HepG2 (cell line): Measurements from ENCODE around the gene TRDMT1. TPM values are rescaled to one million over a fixed set of nuclear protein-coding genes. Genes with fewer than 3 reads are reported as not detected.

ENCODE experiments used
- ATAC-seq: fragments of 200-7000 bp; cut with Tn5 transposase; 3 replicates; pipeline ENCODE4 v1.9.1; 2020; ENCODE audit warnings: mild to moderate bottlenecking, moderate library complexity
- BruUV-seq: library from RNA; stranded (reverse); fragments of 400-500 nt; replicated peaks from 2 replicates; lab custom pipeline; 2021; lab: Mats Ljungman, UMichigan
- CTCF ChIA-PET: fragments of 300-600 bp; formaldehyde crosslinking; extraction: SDS; loops from one replicate; lab custom pipeline; 2021; ENCODE audit warnings: low total read pairs, inconsistent platforms, low intra/inter-chr PET ratio; lab: Yijun Ruan, JAX
- POLR2A ChIA-PET: fragments of 350-600 bp; sonication (Branson Sonifier 250); formaldehyde crosslinking; loops from one replicate; lab custom pipeline; 2020; ENCODE audit warnings: antibody characterized with exemption, inconsistent platforms; lab: Yijun Ruan, JAX
- DNase-seq: peaks from one replicate; pipeline ENCODE4 v3.0.0-alpha.2; 2015; ENCODE audit warnings: low spot score
- FAIRE-seq: peaks from 3 replicates; lab custom pipeline; 2011; peaks lifted over from hg19 to GRCh38; lab: Jason Lieb, UNC
- H2AFZ ChIP-seq: one replicate; pipeline ENCODE4 v1.6.1; 2011; ENCODE audit warnings: low read length, inconsistent platforms
- H3K27ac ChIP-seq: fragments of 300-600 bp; 3 replicates; pipeline ENCODE4 v1.8.0; 2011; ENCODE audit warnings: mixed run types, mild to moderate bottlenecking, mixed read lengths, low read length, inconsistent platforms; ENCODE audit not compliant: insufficient read depth; ENCODE audit errors: extremely low read length
- H3K27me3 ChIP-seq, 2 experiments: fragments of 200-600 bp in 1 of 2; 2 replicates in 1 of 2; 3 replicates in 1 of 2; pipeline versions ENCODE4 v1.6.0 to v1.8.0; 2011; ENCODE audit warnings: low read length in 2 of 2, mild to moderate bottlenecking in 2 of 2, moderate library complexity in 2 of 2, inconsistent platforms in 1 of 2; ENCODE audit not compliant: insufficient read depth in 2 of 2, control insufficient read depth in 1 of 2
- H3K36me3 ChIP-seq, 2 experiments: fragments of 200-600 bp in 1 of 2; replicated peaks in 1 of 2; 2 replicates in 1 of 2; 3 replicates in 1 of 2; pipeline versions ENCODE4 v1.5.1 to v1.8.0; 2011; ENCODE audit warnings: low read length in 2 of 2, inconsistent platforms in 1 of 2; ENCODE audit not compliant: insufficient read depth in 2 of 2, control insufficient read depth in 1 of 2
- H3K4me1 ChIP-seq: 2 replicates; pipeline ENCODE4 v1.5.1; 2012; ENCODE audit warnings: low read length, inconsistent platforms; ENCODE audit not compliant: insufficient read depth
- H3K4me2 ChIP-seq: 2 replicates; pipeline ENCODE4 v1.6.0; 2011; ENCODE audit warnings: low read depth, low read length, inconsistent platforms
- H3K4me3 ChIP-seq, 3 experiments: fragments of 200-600 bp in 1 of 3; sonication (generic), shearing (Covaris generic) in 1 of 3; replicated peaks in 1 of 3; 2 replicates each; pipeline ENCODE4 v1.5.1; 2011 to 2016; ENCODE audit warnings: low read length in 3 of 3, inconsistent platforms in 2 of 3, low read depth in 2 of 3, mild to moderate bottlenecking in 2 of 3, control low read depth in 1 of 3, mixed read lengths in 1 of 3; ENCODE audit not compliant: insufficient read depth in 1 of 3
- H3K79me2 ChIP-seq: one replicate; pipeline ENCODE4 v1.6.1; 2011; ENCODE audit warnings: low read length, inconsistent platforms; ENCODE audit not compliant: insufficient read depth
- H3K9ac ChIP-seq: 2 replicates; pipeline ENCODE4 v1.6.0; 2011; ENCODE audit warnings: mild to moderate bottlenecking, low read depth, low read length, inconsistent platforms; ENCODE audit not compliant: insufficient read depth
- H3K9me3 ChIP-seq: 2 replicates; pipeline ENCODE4 v1.5.1; 2012; ENCODE audit warnings: mild to moderate bottlenecking, low read length
- H4K20me1 ChIP-seq: 2 replicates; pipeline ENCODE4 v1.6.0; 2011; ENCODE audit warnings: inconsistent platforms, mild to moderate bottlenecking, low read length, moderate library complexity; ENCODE audit not compliant: insufficient read depth
- FOSL2 ChIP-seq: sonication (generic); formaldehyde crosslinking; IDR thresholded peaks from 2 replicates; pipeline ENCODE4 v1.4.0; 2020; ENCODE audit warnings: missing genetic modification reagents
- NFE2L2 ChIP-seq: fragments of 150-350 bp; IDR thresholded peaks from 2 replicates; pipeline ENCODE4 v1.6.1; 2014; ENCODE audit warnings: low read length
- REXO4 ChIP-seq: sonication (generic); formaldehyde crosslinking; IDR thresholded peaks from 2 replicates; pipeline ENCODE4 v1.8.0; 2022; ENCODE audit warnings: missing genetic modification reagents, mild to moderate bottlenecking, borderline replicate concordance
- ZBTB33 ChIP-seq: sonication (generic); formaldehyde crosslinking; IDR thresholded peaks from 2 replicates; pipeline ENCODE4 v1.4.0; 2020; ENCODE audit warnings: missing genetic modification reagents
- WGBS: methylation state at CpG from one replicate; pipeline ENCODE4 v1.1.6; 2017; ENCODE audit warnings: low lambda C conversion rate; 5-methylcytosine and 5-hydroxymethylcytosine counted together
- in situ Hi-C: cut with HindIII; loops from 2 replicates; pipeline ENCODE4 v1.10.0; 2017; ENCODE audit warnings: low pct_unique_long_range_greater_than_20kb; ENCODE audit not compliant: extremely low pct_ligation_motif_present
- intact Hi-C: fragments of 100-400 bp; cut with micrococcal nuclease; formaldehyde crosslinking; loops from one replicate; pipeline ENCODE4 v1.10.0; 2022; ENCODE audit not compliant: unreplicated experiment
- polyA plus RNA-seq, 8 experiments: library from polyadenylated mRNA; depleted of rRNA in 3 of 8; stranded (reverse) in 7 of 8; unstranded in 1 of 8; fragments of >200 nt; fragmentation: Illumina TruSeq in 4 of 8; extraction: Trizol in 4 of 8; gene quantifications; 2 replicates each; pipeline versions ENCODE4 v1.2.1 to v1.2.3, GENCODE V29; 2011 to 2016; ENCODE audit warnings: low read depth in 4 of 8, missing spikeins in 1 of 8, mixed read lengths in 1 of 8; ENCODE audit not compliant: insufficient read depth in 1 of 8
- total RNA-seq, 5 experiments: library from RNA; depleted of rRNA; stranded (reverse); fragments of >200 nt; fragmentation: Illumina TruSeq; extraction: Trizol; gene quantifications; 2 replicates each; pipeline ENCODE4 v1.2.3, GENCODE V29; 2016; ENCODE audit warnings: low read depth in 1 of 5

TRDMT1 gene
- total and polyA plus RNA-seq, 2 of the 13 experiments (the other 11 are each of a cell fraction or from before 2014, with no cell fraction given): 2.0 to 3.0 TPM

GRCh38 chr10:17228091-17229015, 26.9 kb upstream of the TRDMT1 start, which contains the start of gene VIM:
VIM (plus strand) TSS chr10:17228241; CDS start chr10:17229423, 1,182 bp downstream.
- H4K20me1 ChIP-seq: no peaks in the 10 kb centered on the region
- H3K4me1 ChIP-seq: peaks cover 17% of the 10 kb centered on the region; the same call in 1 of the 2 replicates
- no peak within 1 kb of the TSS for H2AFZ ChIP-seq
- DNase-seq (no peak), ATAC-seq (no peak), FAIRE-seq (no peak)
- intact Hi-C loops: no loop called here
- ChIA-PET CTCF (no interaction called here), POLR2A (no interaction called here)
- H3K9ac ChIP-seq: no peak within 1 kb of the TSS
- H3K36me3 ChIP-seq: no peaks in the 10 kb centered on the region
- H3K27ac ChIP-seq: no peak within 1 kb of the TSS
- H3K9me3 ChIP-seq: no peaks in the 10 kb centered on the region
- in situ Hi-C loops: loop anchor here (25.0 kb wide), 1 partner anchor 1366 kb away; the partner anchor contains the start of gene MINDY3
- BruUV-seq: no TSS peak
- TF ChIP-seq NFE2L2 (no peak), FOSL2 (CRISPR knock-in tag) (peak; percentile 75), ZBTB33 (peak; percentile 46; the same call in 1 of the 2 replicates), REXO4 (CRISPR knock-in tag) (no peak)
- 70% methylated on average over 68 of the region's 77 CpGs for WGBS
- no peak within 1 kb of the TSS for H3K4me3 ChIP-seq
- no peaks in the 10 kb centered on the region for H3K27me3 ChIP-seq
- peak within 1 kb of the TSS; percentile 22; the same call in 1 of the 2 replicates for H3K4me2 ChIP-seq
- H3K79me2 ChIP-seq: no peaks in the 10 kb centered on the region
